HepG2 (cell line): ENCODE data around the gene SLC23A3. TPM values are rescaled to one million over a fixed set of nuclear protein-coding genes. Genes with fewer than 3 reads are reported as not detected.

Source experiments
- ARID2 ChIP-seq: sonication (generic); formaldehyde crosslinking; IDR thresholded peaks from 2 replicates; pipeline ENCODE4 v1.8.1; 2022; ENCODE audit warnings: mild to moderate bottlenecking, missing genetic modification reagents, borderline replicate concordance
- CHD4 ChIP-seq: fragments of 200-600 bp; sonication (generic); IDR thresholded peaks from 2 replicates; pipeline ENCODE4 v1.7.0; 2017; ENCODE audit warnings: mild to moderate bottlenecking, low read length, borderline replicate concordance
- HHEX ChIP-seq: IDR thresholded peaks from 2 replicates; pipeline ENCODE4 v1.6.1; 2016; ENCODE audit warnings: control low read depth
- HNF1A ChIP-seq, 2 experiments: sonication (generic) in 1 of 2; formaldehyde crosslinking in 1 of 2; IDR thresholded peaks; 2 replicates each; pipeline versions ENCODE4 v1.4.0 to v1.6.1; 2016 to 2020; ENCODE audit warnings: borderline replicate concordance in 1 of 2, low read depth in 1 of 2, mild to moderate bottlenecking in 1 of 2, missing genetic modification reagents in 1 of 2
- KDM3A ChIP-seq: IDR thresholded peaks from 2 replicates; pipeline ENCODE4 v1.6.1; 2018; ENCODE audit warnings: low read depth, missing compliant biosample characterization
- KLF15 ChIP-seq: sonication (generic); formaldehyde crosslinking; IDR thresholded peaks from 2 replicates; pipeline ENCODE4 v1.8.1; 2023; ENCODE audit warnings: borderline replicate concordance, mild to moderate bottlenecking, inconsistent platforms, missing genetic modification reagents, mixed read lengths
- MED8 ChIP-seq: sonication (generic); formaldehyde crosslinking; IDR thresholded peaks from 2 replicates; pipeline ENCODE4 v1.8.1; 2023; ENCODE audit warnings: mild to moderate bottlenecking, missing genetic modification reagents; ENCODE audit not compliant: insufficient replicate concordance
- POGK ChIP-seq: sonication (generic); formaldehyde crosslinking; conservative IDR thresholded peaks from 2 replicates; pipeline ENCODE4 v1.8.0; 2022; ENCODE audit warnings: mild to moderate bottlenecking, moderate library complexity, missing genetic modification reagents
- SNAPC5 ChIP-seq: sonication (generic); formaldehyde crosslinking; IDR thresholded peaks from 2 replicates; pipeline ENCODE4 v1.8.1; 2023; ENCODE audit warnings: mild to moderate bottlenecking, missing genetic modification reagents, borderline replicate concordance
- ZFP82 ChIP-seq: sonication (generic); formaldehyde crosslinking; IDR thresholded peaks from 2 replicates; pipeline ENCODE4 v1.5.1; 2020; ENCODE audit warnings: mild to moderate bottlenecking, missing genetic modification reagents, borderline replicate concordance
- ZIK1 ChIP-seq: sonication (generic); formaldehyde crosslinking; IDR thresholded peaks from 2 replicates; pipeline ENCODE4 v1.5.0; 2020; ENCODE audit warnings: mild to moderate bottlenecking, low read depth, missing genetic modification reagents, borderline replicate concordance
- ZNF230 ChIP-seq: sonication (generic); formaldehyde crosslinking; IDR thresholded peaks from 2 replicates; pipeline ENCODE4 v1.4.0; 2020; ENCODE audit warnings: mild to moderate bottlenecking, missing genetic modification reagents
- ZNF256 ChIP-seq: sonication (generic); formaldehyde crosslinking; conservative IDR thresholded peaks from 2 replicates; pipeline ENCODE4 v1.4.0; 2020; ENCODE audit warnings: missing genetic modification reagents
- ZNF430 ChIP-seq: sonication (generic); formaldehyde crosslinking; IDR thresholded peaks from 2 replicates; pipeline ENCODE4 v1.9.0; 2021; ENCODE audit warnings: mild to moderate bottlenecking, missing genetic modification reagents
- ZNF543 ChIP-seq: sonication (generic); formaldehyde crosslinking; IDR thresholded peaks from 2 replicates; pipeline ENCODE4 v1.4.0; 2020; ENCODE audit warnings: mild to moderate bottlenecking, missing genetic modification reagents
- ZNF546 ChIP-seq: sonication (generic); formaldehyde crosslinking; conservative IDR thresholded peaks from 2 replicates; pipeline ENCODE4 v1.8.1; 2023; ENCODE audit warnings: mild to moderate bottlenecking, missing genetic modification reagents
- ZNF562 ChIP-seq: sonication (generic); formaldehyde crosslinking; IDR thresholded peaks from 2 replicates; pipeline ENCODE4 v1.8.0; 2022; ENCODE audit warnings: missing genetic modification reagents, borderline replicate concordance
- ZNF614 ChIP-seq: IDR thresholded peaks from 2 replicates; pipeline ENCODE4 v1.6.1; 2018; ENCODE audit warnings: missing biosample characterization, missing genetic modification reagents, inconsistent platforms, borderline replicate concordance
- ZNF841 ChIP-seq: sonication (generic); formaldehyde crosslinking; IDR thresholded peaks from 2 replicates; pipeline ENCODE4 v1.8.1; 2023; ENCODE audit warnings: missing genetic modification reagents, borderline replicate concordance
- polyA plus RNA-seq, 8 experiments: library from polyadenylated mRNA; depleted of rRNA in 3 of 8; stranded (reverse) in 7 of 8; unstranded in 1 of 8; fragments of >200 nt; fragmentation: Illumina TruSeq in 4 of 8; extraction: Trizol in 4 of 8; gene quantifications; 2 replicates each; pipeline versions ENCODE4 v1.2.1 to v1.2.3, GENCODE V29; 2011 to 2016; ENCODE audit warnings: low read depth in 4 of 8, missing spikeins in 1 of 8, mixed read lengths in 1 of 8; ENCODE audit not compliant: insufficient read depth in 1 of 8
- total RNA-seq, 5 experiments: library from RNA; depleted of rRNA; stranded (reverse); fragments of >200 nt; fragmentation: Illumina TruSeq; extraction: Trizol; gene quantifications; 2 replicates each; pipeline ENCODE4 v1.2.3, GENCODE V29; 2016; ENCODE audit warnings: low read depth in 1 of 5
- TF ChIP-seq, protein P1 (sequence below): sonication (generic); formaldehyde crosslinking; IDR thresholded peaks from 2 replicates; pipeline ENCODE4 v1.4.0; 2020; ENCODE audit warnings: missing genetic modification reagents
- TF ChIP-seq, protein P2 (sequence below): IDR thresholded peaks from 2 replicates; pipeline ENCODE4 v1.6.1; 2016; ENCODE audit warnings: low read depth, borderline replicate concordance

SLC23A3 gene
- total and polyA plus RNA-seq, 2 of the 13 experiments (the other 11 are each of a cell fraction or from before 2014, with no cell fraction given): 0.38 to 0.78 TPM

GRCh38 chr2:219176818-219177551 lies 7.2 kb upstream of the SLC23A3 start, which contains the start of gene CNPPD1 (continued):
- TF ChIP-seq ZNF256 (CRISPR knock-in tag): peak; percentile 86; the same call in 1 of the 2 replicates
- TF ChIP-seq ZIK1: no peak
- peak; percentile 82 for TF ChIP-seq ZNF430
- no peak for TF ChIP-seq HNF1A (IDR thresholded peaks at IDR 0.05; ENCODE audit: low read depth)
- TF ChIP-seq HNF1A (CRISPR knock-in tag; IDR thresholded peaks at IDR 0.05; ENCODE audit: borderline replicate concordance): peak; percentile 83; the same call in 1 of the 2 replicates
- TF ChIP-seq ZNF841 (CRISPR knock-in tag): peak; percentile 95; the same call in 1 of the 2 replicates
- TF ChIP-seq ZNF543 (CRISPR knock-in tag): peak; percentile 88; the same call in 1 of the 2 replicates
- TF ChIP-seq MED8 (CRISPR knock-in tag): peak; percentile 97
- TF ChIP-seq, protein P1, sequence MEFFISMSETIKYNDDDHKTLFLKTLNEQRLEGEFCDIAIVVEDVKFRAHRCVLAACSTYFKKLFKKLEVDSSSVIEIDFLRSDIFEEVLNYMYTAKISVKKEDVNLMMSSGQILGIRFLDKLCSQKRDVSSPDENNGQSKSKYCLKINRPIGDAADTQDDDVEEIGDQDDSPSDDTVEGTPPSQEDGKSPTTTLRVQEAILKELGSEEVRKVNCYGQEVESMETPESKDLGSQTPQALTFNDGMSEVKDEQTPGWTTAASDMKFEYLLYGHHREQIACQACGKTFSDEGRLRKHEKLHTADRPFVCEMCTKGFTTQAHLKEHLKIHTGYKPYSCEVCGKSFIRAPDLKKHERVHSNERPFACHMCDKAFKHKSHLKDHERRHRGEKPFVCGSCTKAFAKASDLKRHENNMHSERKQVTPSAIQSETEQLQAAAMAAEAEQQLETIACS (CRISPR knock-in tag): peak; percentile 62
- TF ChIP-seq ZNF546 (CRISPR knock-in tag): peak; percentile 98
- TF ChIP-seq ZFP82: peak; percentile 96; the same call in 1 of the 2 replicates
- peak; percentile 92; the same call in 1 of the 2 replicates for TF ChIP-seq ZNF614 (CRISPR knock-in tag)
- no peak for TF ChIP-seq ARID2 (CRISPR knock-in tag)
- peak; percentile 64; the same call in 1 of the 2 replicates for TF ChIP-seq ZNF562 (CRISPR knock-in tag)
- no peak for TF ChIP-seq KLF15
- peak; percentile 94 for TF ChIP-seq ZNF230
- TF ChIP-seq KDM3A (CRISPR knock-in tag): peak; percentile 91
- TF ChIP-seq POGK (CRISPR knock-in tag): peak; percentile 99
- TF ChIP-seq, protein P2, sequence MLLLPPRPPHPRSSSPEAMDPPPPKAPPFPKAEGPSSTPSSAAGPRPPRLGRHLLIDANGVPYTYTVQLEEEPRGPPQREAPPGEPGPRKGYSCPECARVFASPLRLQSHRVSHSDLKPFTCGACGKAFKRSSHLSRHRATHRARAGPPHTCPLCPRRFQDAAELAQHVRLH (CRISPR knock-in tag): peak; percentile 96; the same call in 1 of the 2 replicates
- TF ChIP-seq HHEX (CRISPR knock-in tag): no peak
- no peak for TF ChIP-seq CHD4
- TF ChIP-seq SNAPC5 (CRISPR knock-in tag): peak; percentile 76
